Gastroesophageal sphincter (tissue), 3 donors: ENCODE measurements around the gene RAET1E.

Experiments
- EP300 ChIP-seq: sonication (generic); formaldehyde crosslinking; IDR thresholded peaks from one replicate; pipeline ENCODE4 v1.6.1; 2017; ENCODE audit warnings: antibody characterized with exemption, mild to moderate bottlenecking
- POLR2A ChIP-seq, 2 donors: fragments of 450-650 bp; IDR thresholded peaks; one replicate each; pipeline ENCODE4 v1.6.1; 2017; ENCODE audit warnings: antibody characterized with exemption in 2 of 2, mild to moderate bottlenecking in 2 of 2, moderate library complexity in 1 of 2
- POLR2AphosphoS5 ChIP-seq: sonication (generic); formaldehyde crosslinking; IDR thresholded peaks from one replicate; pipeline ENCODE4 v1.6.1; 2017; ENCODE audit warnings: antibody characterized with exemption
- TF ChIP-seq, protein P1 (sequence below), 4 experiments: fragments of 200-600 bp in 2 of 4; fragments of 450-650 bp in 2 of 4; sonication (generic) in 1 of 4; IDR thresholded peaks; one replicate each; pipeline ENCODE4 v1.5.1; 2017 to 2019; ENCODE audit warnings: antibody characterized with exemption in 4 of 4, mild to moderate bottlenecking in 2 of 4, moderate library complexity in 2 of 4

DNA sequence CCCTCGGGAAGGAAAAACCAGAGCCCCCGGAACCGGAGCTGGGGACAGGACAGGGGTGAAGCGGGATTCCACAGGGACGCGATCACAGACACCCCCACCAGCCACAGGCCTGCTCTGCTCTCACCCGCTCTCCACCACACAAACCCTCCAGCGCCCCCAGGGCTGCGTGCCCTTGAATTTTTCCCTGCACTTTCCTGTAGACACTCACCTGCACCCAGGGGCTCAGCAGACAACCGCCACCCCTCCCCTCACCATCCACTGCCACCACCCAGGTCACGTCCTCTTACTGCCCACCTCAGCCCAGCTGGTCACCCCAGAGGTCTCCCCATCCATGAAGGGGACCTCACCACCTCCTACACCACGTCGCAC, 44.5 kb upstream of the RAET1E start:
- TF ChIP-seq, protein P1, sequence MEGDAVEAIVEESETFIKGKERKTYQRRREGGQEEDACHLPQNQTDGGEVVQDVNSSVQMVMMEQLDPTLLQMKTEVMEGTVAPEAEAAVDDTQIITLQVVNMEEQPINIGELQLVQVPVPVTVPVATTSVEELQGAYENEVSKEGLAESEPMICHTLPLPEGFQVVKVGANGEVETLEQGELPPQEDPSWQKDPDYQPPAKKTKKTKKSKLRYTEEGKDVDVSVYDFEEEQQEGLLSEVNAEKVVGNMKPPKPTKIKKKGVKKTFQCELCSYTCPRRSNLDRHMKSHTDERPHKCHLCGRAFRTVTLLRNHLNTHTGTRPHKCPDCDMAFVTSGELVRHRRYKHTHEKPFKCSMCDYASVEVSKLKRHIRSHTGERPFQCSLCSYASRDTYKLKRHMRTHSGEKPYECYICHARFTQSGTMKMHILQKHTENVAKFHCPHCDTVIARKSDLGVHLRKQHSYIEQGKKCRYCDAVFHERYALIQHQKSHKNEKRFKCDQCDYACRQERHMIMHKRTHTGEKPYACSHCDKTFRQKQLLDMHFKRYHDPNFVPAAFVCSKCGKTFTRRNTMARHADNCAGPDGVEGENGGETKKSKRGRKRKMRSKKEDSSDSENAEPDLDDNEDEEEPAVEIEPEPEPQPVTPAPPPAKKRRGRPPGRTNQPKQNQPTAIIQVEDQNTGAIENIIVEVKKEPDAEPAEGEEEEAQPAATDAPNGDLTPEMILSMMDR (IDR thresholded peaks at IDR 0.05), result no peak
- no peak for TF ChIP-seq POLR2A (IDR thresholded peaks at IDR 0.05)
- TF ChIP-seq EP300, result no peak
- no peak for TF ChIP-seq POLR2AphosphoS5
